Measurements from ENCODE around the gene FGD4.

The FGD4 gene

DNA sequence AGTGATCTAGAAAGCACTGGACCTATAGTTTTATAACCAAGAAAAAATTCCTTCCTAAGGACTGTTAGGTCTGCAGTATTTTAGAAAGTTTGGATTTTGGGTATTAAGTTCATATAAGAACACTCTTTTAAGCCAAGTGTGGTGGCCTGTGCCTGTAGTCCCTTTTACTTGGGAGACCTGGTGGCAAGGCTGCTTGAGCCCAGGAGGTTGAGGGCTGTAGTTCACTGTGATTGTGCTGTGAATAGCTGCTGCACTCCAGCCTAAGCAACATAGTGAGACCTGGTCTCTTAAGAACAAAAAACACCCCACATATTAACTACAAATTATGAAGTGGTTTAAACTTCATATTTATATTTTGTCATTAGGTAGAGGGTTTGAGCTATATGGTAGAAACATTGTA lies 289.4 kb downstream of the FGD4 start:
- no peak for DNase-seq

GRCh38 chr12:32690927-32691326 lies 291.6 kb downstream of the FGD4 start:
- no peak for DNase-seq

GRCh38 chr12:32692358-32692757 lies 293.0 kb downstream of the FGD4 start:
- DNase-seq: no peak

- no peak for DNase-seq
Measured at GRCh38 chr12:32693036-32693435, 293.7 kb downstream of the FGD4 start.

Data from NCI-H69 (cell line).